Fibroblast of lung (primary cell): ENCODE measurements around the gene SMARCC1. TPM values are rescaled to one million over a fixed set of nuclear protein-coding genes. Genes with fewer than 3 reads are reported as not detected.

Experiments
- DNase-seq, 2 donors: peaks; one replicate each; pipeline versions ENCODE4 v3.0.0 to v3.0.0-alpha.2; 2010; ENCODE audit warnings: low read depth in 2 of 2
- H2AFZ ChIP-seq: 2 replicates; pipeline ENCODE4 v1.5.1; 2012; ENCODE audit warnings: low read length, control low read depth, inconsistent platforms
- H3K27ac ChIP-seq: 2 replicates; pipeline ENCODE4 v1.5.1; 2011; ENCODE audit warnings: low read length, control low read depth; ENCODE audit not compliant: insufficient read depth
- H3K27me3 ChIP-seq: 2 replicates; pipeline ENCODE4 v1.5.1; 2011; ENCODE audit warnings: mild to moderate bottlenecking, low read length; ENCODE audit not compliant: control insufficient read depth, insufficient read depth
- H3K36me3 ChIP-seq: 2 replicates; pipeline ENCODE4 v1.5.1; 2011; ENCODE audit warnings: low read length; ENCODE audit not compliant: control insufficient read depth, insufficient read depth
- H3K4me1 ChIP-seq: 2 replicates; pipeline ENCODE4 v1.5.1; 2011; ENCODE audit warnings: low read length; ENCODE audit not compliant: control insufficient read depth, insufficient read depth; ENCODE audit errors: extremely low read depth
- H3K4me2 ChIP-seq: 2 replicates; pipeline ENCODE4 v1.5.1; 2011; ENCODE audit warnings: low read length, control low read depth; ENCODE audit not compliant: insufficient read depth; ENCODE audit errors: extremely low read depth
- H3K4me3 ChIP-seq, 4 experiments: fragments of 200-600 bp in 1 of 4; sonication (generic) in 1 of 4; replicated peaks in 1 of 4; 2 replicates each; pipeline ENCODE4 v1.5.1; 2011 to 2016; ENCODE audit warnings: low read length in 4 of 4, low read depth in 3 of 4, mild to moderate bottlenecking in 3 of 4, control low read depth in 2 of 4, inconsistent platforms in 1 of 4, mixed read lengths in 1 of 4; ENCODE audit not compliant: insufficient read depth in 1 of 4; ENCODE audit errors: control extremely low read depth in 1 of 4
- H3K79me2 ChIP-seq: 2 replicates; pipeline ENCODE4 v1.5.1; 2012; ENCODE audit warnings: mild to moderate bottlenecking, low read length, inconsistent platforms; ENCODE audit not compliant: control insufficient read depth, insufficient read depth
- H3K9ac ChIP-seq: 2 replicates; pipeline ENCODE4 v1.5.1; 2011; ENCODE audit warnings: mild to moderate bottlenecking, low read length, control low read depth; ENCODE audit not compliant: insufficient read depth
- H3K9me3 ChIP-seq: 2 replicates; pipeline ENCODE4 v1.5.1; 2012; ENCODE audit warnings: low read depth, low read length; ENCODE audit not compliant: control insufficient read depth, insufficient read depth
- H4K20me1 ChIP-seq: 2 replicates; pipeline ENCODE4 v1.5.1; 2011; ENCODE audit warnings: low read length; ENCODE audit not compliant: control insufficient read depth, insufficient read depth; ENCODE audit errors: extremely low read depth
- CTCF ChIP-seq, 2 donors: IDR thresholded peaks in 1 of 2; conservative IDR thresholded peaks in 1 of 2; 1 replicate in 1 of 2; 2 replicates in 1 of 2; pipeline ENCODE4 v1.5.1; 2011 to 2012; ENCODE audit warnings: low read length in 2 of 2, control low read depth in 1 of 2, inconsistent platforms in 1 of 2, low read depth in 1 of 2, mild to moderate bottlenecking in 1 of 2
- EZH2 ChIP-seq: IDR thresholded peaks from 2 replicates; pipeline ENCODE4 v1.5.1; 2012; ENCODE audit warnings: low read length, control low read depth, mild to moderate bottlenecking; ENCODE audit errors: missing control alignments
- polyA plus RNA-seq, 2 donors: library from polyadenylated mRNA; depleted of rRNA in 1 of 2; stranded (reverse) in 1 of 2; unstranded in 1 of 2; fragments of >200 nt; gene quantifications; 2 replicates each; pipeline ENCODE4 v1.2.1, GENCODE V29; 2011 to 2012; ENCODE audit warnings: missing spikeins in 1 of 2
- total RNA-seq: library from RNA; depleted of rRNA; stranded (reverse); fragments of >200 nt; gene quantifications from 2 replicates; pipeline ENCODE4 v1.2.1, GENCODE V29; 2014

The SMARCC1 gene
- total and polyA plus RNA-seq, 2 donors (not counting 1 experiment from before 2014, with no cell fraction given) = 23.1 to 23.6 TPM

DNA sequence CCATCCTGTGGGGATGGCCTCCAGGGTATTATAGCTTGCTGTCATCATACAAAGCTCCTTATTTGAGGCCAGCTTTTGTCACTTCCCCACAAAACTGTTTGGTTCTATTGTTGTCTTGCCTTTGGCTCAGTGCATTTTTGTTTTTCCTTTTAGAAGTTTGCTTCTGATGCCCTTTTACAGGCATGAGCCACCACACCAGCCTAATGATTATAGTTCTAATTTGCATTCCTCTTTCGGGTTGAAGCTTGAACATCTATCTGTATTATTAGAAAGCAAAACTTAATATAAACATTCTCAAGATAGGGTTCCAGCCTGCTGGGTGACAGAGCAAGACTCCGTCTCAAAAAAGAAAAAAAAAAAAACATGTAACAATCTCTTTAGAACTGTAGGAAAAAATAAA is 39.8 kb downstream of the SMARCC1 start:
- TF ChIP-seq CTCF (conservative IDR thresholded peaks at IDR 0.05 in 1 of 2, IDR thresholded peaks at IDR 0.05 in 1 of 2; ENCODE audit: low read depth in 1 of 2, low read length in 2 of 2) = no peak
- TF ChIP-seq EZH2 = no peak
- Histone ChIP-seq H3K36me3 (no peaks in the 10 kb centered on the region), H3K9ac (no peak overlapping the region), H3K79me2 (peaks cover 7% of the 10 kb centered on the region), H3K27ac (no peak overlapping the region), H3K4me1 (no peaks in the 10 kb centered on the region), H3K9me3 (no peaks in the 10 kb centered on the region), H3K4me2 (no peak overlapping the region), H2AFZ (no peak overlapping the region), H3K4me3 (no peak overlapping the region), H4K20me1 (no peaks in the 10 kb centered on the region), H3K27me3 (no peaks in the 10 kb centered on the region)
- DNase-seq = no peak

- H3K79me2 ChIP-seq = no peaks in the 10 kb centered on the region
- H3K4me1 ChIP-seq = no peaks in the 10 kb centered on the region
- H4K20me1 ChIP-seq = no peaks in the 10 kb centered on the region
- no peak overlapping the region for H3K9ac ChIP-seq
- H2AFZ ChIP-seq = no peak overlapping the region
- H3K4me2 ChIP-seq = no peak overlapping the region
- H3K4me3 ChIP-seq = no peak overlapping the region
- no peak for DNase-seq
- H3K9me3 ChIP-seq = no peaks in the 10 kb centered on the region
- H3K27me3 ChIP-seq = no peaks in the 10 kb centered on the region
- H3K36me3 ChIP-seq = peaks cover 8% of the 10 kb centered on the region
- H3K27ac ChIP-seq = no peak overlapping the region
- TF ChIP-seq EZH2 (no peak), CTCF (conservative IDR thresholded peaks at IDR 0.05 in 1 of 2, IDR thresholded peaks at IDR 0.05 in 1 of 2; ENCODE audit: low read depth in 1 of 2, low read length in 2 of 2) (no peak)
Measured at GRCh38 chr3:47732143-47732542, 49.5 kb downstream of the SMARCC1 start.

DNA sequence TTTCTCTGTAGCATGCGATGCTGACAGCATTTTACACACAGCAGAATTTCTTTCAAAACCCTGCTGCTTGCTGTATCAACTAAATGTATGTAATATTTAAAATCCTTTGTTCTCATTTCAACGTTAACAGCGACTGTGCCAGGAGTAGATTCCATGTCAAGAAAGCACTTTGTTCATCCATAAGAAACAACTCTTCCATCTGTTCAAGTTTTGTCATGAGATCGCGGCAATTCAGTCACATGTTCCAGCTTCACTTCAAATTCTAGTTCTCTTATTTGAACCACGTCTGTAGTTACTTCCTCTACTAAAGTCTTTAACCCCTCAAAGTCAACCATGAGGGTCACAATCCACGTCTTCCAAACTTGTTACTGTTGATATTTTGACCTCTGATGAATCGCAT is 50.6 kb downstream of the SMARCC1 start:
- H3K4me3 ChIP-seq = no peak overlapping the region
- no peaks in the 10 kb centered on the region for H4K20me1 ChIP-seq
- H3K27me3 ChIP-seq = no peaks in the 10 kb centered on the region
- no peak overlapping the region for H3K4me2 ChIP-seq
- H3K4me1 ChIP-seq = no peaks in the 10 kb centered on the region
- no peak overlapping the region for H2AFZ ChIP-seq
- no peak overlapping the region for H3K27ac ChIP-seq
- peaks cover 8% of the 10 kb centered on the region for H3K36me3 ChIP-seq
- H3K9me3 ChIP-seq = no peaks in the 10 kb centered on the region
- H3K79me2 ChIP-seq = no peaks in the 10 kb centered on the region
- DNase-seq = no peak
- H3K9ac ChIP-seq = no peak overlapping the region
- TF ChIP-seq CTCF (conservative IDR thresholded peaks at IDR 0.05 in 1 of 2, IDR thresholded peaks at IDR 0.05 in 1 of 2; ENCODE audit: low read depth in 1 of 2, low read length in 2 of 2) (no peak), EZH2 (no peak)
